H9 (cell line): ENCODE measurements around the gene FOXJ3. TPM values are rescaled to one million over a fixed set of nuclear protein-coding genes. Genes with fewer than 3 reads are reported as not detected.

Source experiments
- DNase-seq: peaks from one replicate; pipeline ENCODE4 v3.0.0-alpha.2; 2017
- H2AFZ ChIP-seq: one replicate; pipeline ENCODE4 v1.6.1; 2013; ENCODE audit warnings: mild to moderate bottlenecking, low read length, control low read depth, moderate library complexity
- H2AK5ac ChIP-seq: 2 replicates; pipeline ENCODE4 v1.6.1; 2013; ENCODE audit warnings: low read length, control low read depth, mixed read lengths; ENCODE audit not compliant: insufficient read length
- H2BK120ac ChIP-seq: one replicate; pipeline ENCODE4 v1.6.1; 2013; ENCODE audit warnings: low read depth, mild to moderate bottlenecking, low read length, control low read depth, inconsistent platforms; ENCODE audit not compliant: poor library complexity, severe bottlenecking
- H2BK12ac ChIP-seq: 2 replicates; pipeline ENCODE4 v1.6.1; 2013; ENCODE audit warnings: low read length, control low read depth, mixed read lengths, low read depth; ENCODE audit not compliant: insufficient read length
- H2BK15ac ChIP-seq: 2 replicates; pipeline ENCODE4 v1.6.1; 2013; ENCODE audit warnings: low read depth, low read length, control low read depth
- H2BK20ac ChIP-seq: one replicate; pipeline ENCODE4 v1.6.1; 2013; ENCODE audit warnings: low read depth, mild to moderate bottlenecking, low read length, control low read depth, inconsistent platforms; ENCODE audit not compliant: poor library complexity, severe bottlenecking
- H2BK5ac ChIP-seq: 2 replicates; pipeline ENCODE4 v1.6.1; 2013; ENCODE audit warnings: low read length, control low read depth, mixed read lengths; ENCODE audit not compliant: insufficient read length
- H3K14ac ChIP-seq: 2 replicates; pipeline ENCODE4 v1.6.1; 2013; ENCODE audit warnings: low read length, control low read depth; ENCODE audit not compliant: insufficient read depth
- H3K18ac ChIP-seq: 2 replicates; pipeline ENCODE4 v1.6.1; 2013; ENCODE audit warnings: low read depth, mild to moderate bottlenecking, mixed read lengths, low read length, control low read depth; ENCODE audit not compliant: insufficient read length
- H3K23ac ChIP-seq: 2 replicates; pipeline ENCODE4 v1.6.1; 2013; ENCODE audit warnings: low read length, control low read depth, mixed read lengths, low read depth; ENCODE audit not compliant: insufficient read length
- H3K23me2 ChIP-seq: 2 replicates; pipeline ENCODE4 v1.6.1; 2013; ENCODE audit warnings: low read depth, mild to moderate bottlenecking, mixed read lengths, low read length, control low read depth; ENCODE audit not compliant: insufficient read length, poor library complexity, severe bottlenecking
- H3K27ac ChIP-seq: 2 replicates; pipeline ENCODE4 v1.5.1; 2013; ENCODE audit warnings: low read length, control low read depth, mixed read lengths, low read depth; ENCODE audit not compliant: insufficient read length
- H3K27me3 ChIP-seq: 2 replicates; pipeline ENCODE4 v1.6.1; 2013; ENCODE audit warnings: low read length, control low read depth, inconsistent platforms; ENCODE audit not compliant: insufficient read depth
- H3K4ac ChIP-seq: 2 replicates; pipeline ENCODE4 v1.6.1; 2013; ENCODE audit warnings: low read depth, mild to moderate bottlenecking, control low read depth, inconsistent platforms, low read length, moderate library complexity
- H3K4me1 ChIP-seq: 2 replicates; pipeline ENCODE4 v1.6.1; 2013; ENCODE audit warnings: low read length, control low read depth, inconsistent platforms; ENCODE audit not compliant: insufficient read depth
- H3K4me2 ChIP-seq: 2 replicates; pipeline ENCODE4 v1.6.1; 2013; ENCODE audit warnings: low read length, control low read depth, mixed read lengths; ENCODE audit not compliant: insufficient read length, insufficient read depth
- H3K56ac ChIP-seq: 2 replicates; pipeline ENCODE4 v1.6.1; 2013; ENCODE audit warnings: low read depth, mild to moderate bottlenecking, mixed read lengths, low read length, control low read depth; ENCODE audit not compliant: insufficient read length
- H3K79me1 ChIP-seq: 2 replicates; pipeline ENCODE4 v1.6.1; 2013; ENCODE audit warnings: low read depth, mild to moderate bottlenecking, moderate library complexity, low read length, control low read depth, inconsistent platforms; ENCODE audit not compliant: insufficient read depth, poor library complexity, severe bottlenecking
- H3K79me2 ChIP-seq: 2 replicates; pipeline ENCODE4 v1.6.1; 2013; ENCODE audit warnings: low read length, control low read depth, inconsistent platforms; ENCODE audit not compliant: insufficient read depth
- H3K9ac ChIP-seq: 2 replicates; pipeline ENCODE4 v1.6.1; 2013; ENCODE audit warnings: low read length, control low read depth, mixed read lengths; ENCODE audit not compliant: insufficient read length; ENCODE audit errors: extremely low read depth
- H3K9me3 ChIP-seq: one replicate; pipeline ENCODE4 v1.6.1; 2013; ENCODE audit warnings: low read depth, low read length, inconsistent platforms; ENCODE audit not compliant: control insufficient read depth
- H3T11ph ChIP-seq: one replicate; pipeline ENCODE4 v1.6.1; 2013; ENCODE audit warnings: mild to moderate bottlenecking, low read length, control low read depth, inconsistent platforms
- H4K20me1 ChIP-seq: one replicate; pipeline ENCODE4 v1.6.1; 2013; ENCODE audit not compliant: control insufficient read depth, insufficient read length, insufficient read depth
- H4K5ac ChIP-seq: 2 replicates; pipeline ENCODE4 v1.6.1; 2013; ENCODE audit warnings: low read depth, mild to moderate bottlenecking, mixed read lengths, low read length, control low read depth; ENCODE audit not compliant: insufficient read length
- H4K8ac ChIP-seq: replicated peaks from 2 replicates; pipeline ENCODE4 v1.6.1; 2013; ENCODE audit warnings: low read length, control low read depth, mixed read lengths, low read depth; ENCODE audit not compliant: insufficient read length
- H4K91ac ChIP-seq: 2 replicates; pipeline ENCODE4 v1.6.1; 2013; ENCODE audit warnings: low read depth, mild to moderate bottlenecking, moderate library complexity, mixed read lengths, low read length, control low read depth; ENCODE audit not compliant: insufficient read length
- H3K27ac Mint-ChIP-seq, 3 experiments: 2 replicates in 2 of 3; 3 replicates in 1 of 3; pipeline ENCODE4 v1.8.0; 2020 to 2021; ENCODE audit warnings: mixed read lengths in 3 of 3, mild to moderate bottlenecking in 1 of 3, moderate library complexity in 1 of 3
- H3K27me3 Mint-ChIP-seq: 2 replicates; pipeline ENCODE4 v1.8.0; 2021; ENCODE audit warnings: low read depth, mild to moderate bottlenecking, moderate library complexity, mixed read lengths
- H3K36me3 Mint-ChIP-seq, 3 experiments: 2 replicates in 2 of 3; 3 replicates in 1 of 3; pipeline ENCODE4 v1.8.0; 2020 to 2021; ENCODE audit warnings: low read depth in 3 of 3, mixed read lengths in 3 of 3; ENCODE audit not compliant: insufficient read depth in 1 of 3
- H3K4me1 Mint-ChIP-seq, 2 experiments: 2 replicates each; pipeline ENCODE4 v1.8.0; 2020; ENCODE audit warnings: mixed read lengths in 2 of 2
- H3K4me3 Mint-ChIP-seq, 2 experiments: 2 replicates in 1 of 2; 3 replicates in 1 of 2; pipeline ENCODE4 v1.8.0; 2020 to 2021; ENCODE audit warnings: mild to moderate bottlenecking in 2 of 2, mixed read lengths in 2 of 2, moderate library complexity in 1 of 2
- H3K9me3 Mint-ChIP-seq, 2 experiments: 2 replicates in 1 of 2; 3 replicates in 1 of 2; pipeline ENCODE4 v1.8.0; 2020; ENCODE audit warnings: mild to moderate bottlenecking in 2 of 2, mixed read lengths in 2 of 2, moderate library complexity in 1 of 2
- total RNA-seq: library from RNA; stranded (reverse); gene quantifications from 2 replicates; pipeline ENCODE4 v1.2.1, GENCODE V29; 2021
- TF ChIP-seq, protein P1 (sequence below): fragments of 200-600 bp; sonication (generic); conservative IDR thresholded peaks from 3 replicates; pipeline ENCODE4 v1.8.0; 2021; ENCODE audit warnings: antibody characterized with exemption, mild to moderate bottlenecking

FOXJ3 gene
- total RNA-seq, 1 experiment from 2014 or later = 49.9 TPM

DNA sequence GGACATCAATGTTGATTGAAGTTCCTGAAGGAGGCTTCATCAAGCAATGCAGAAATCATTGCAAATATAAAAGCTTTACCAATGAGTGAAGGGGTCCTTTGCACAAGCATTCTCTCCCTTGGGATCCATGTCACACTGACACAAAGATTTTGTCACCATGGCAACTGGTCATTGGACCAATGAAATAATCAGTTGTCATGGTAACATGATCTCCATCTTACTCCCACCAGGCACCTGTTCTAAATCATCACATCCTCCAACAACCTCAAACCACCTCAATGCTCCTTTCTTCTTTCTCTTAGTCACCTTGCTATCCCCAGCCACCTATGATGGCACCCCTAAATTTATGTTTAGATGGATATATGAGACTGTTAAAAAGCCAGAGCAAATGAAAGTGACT lies 13.5 kb upstream of the FOXJ3 start:
- Histone ChIP-seq H3K79me2 (no peaks in the 10 kb centered on the region), H3K27me3 (no peaks in the 10 kb centered on the region; the same call in 1 of the 2 replicates), H3K79me1 (no peaks in the 10 kb centered on the region), H3K27ac (no peak overlapping the region), H3K4me2 (no peak overlapping the region), H2BK5ac (no peak overlapping the region), H3K4ac (no peak overlapping the region), H2AFZ (no peak overlapping the region), H2BK12ac (no peak overlapping the region), H3K9me3 (no peaks in the 10 kb centered on the region), H2BK15ac (no peak overlapping the region), H3K56ac (no peak overlapping the region), H3K18ac (no peak overlapping the region), H3K23me2 (no peaks in the 10 kb centered on the region), H4K5ac (no peak overlapping the region), H3T11ph (no peak overlapping the region), H3K9ac (no peak overlapping the region), H4K8ac (no peak overlapping the region), H4K20me1 (no peaks in the 10 kb centered on the region), H4K91ac (no peak overlapping the region), H2BK20ac (no peak overlapping the region), H3K23ac (no peak overlapping the region), H3K14ac (no peak overlapping the region), H2BK120ac (no peak overlapping the region), H2AK5ac (no peak overlapping the region), H3K4me1 (no peaks in the 10 kb centered on the region)
- H3K9me3 Mint-ChIP-seq = no peaks in the 10 kb centered on the region
- no peaks in the 10 kb centered on the region for H3K4me1 Mint-ChIP-seq
- no peak overlapping the region for H3K4me3 Mint-ChIP-seq
- H3K27ac Mint-ChIP-seq = no peak overlapping the region
- H3K27me3 Mint-ChIP-seq = peaks cover 22% of the 10 kb centered on the region
- no peaks in the 10 kb centered on the region for H3K36me3 Mint-ChIP-seq
- no peak for DNase-seq
- TF ChIP-seq, protein P1, sequence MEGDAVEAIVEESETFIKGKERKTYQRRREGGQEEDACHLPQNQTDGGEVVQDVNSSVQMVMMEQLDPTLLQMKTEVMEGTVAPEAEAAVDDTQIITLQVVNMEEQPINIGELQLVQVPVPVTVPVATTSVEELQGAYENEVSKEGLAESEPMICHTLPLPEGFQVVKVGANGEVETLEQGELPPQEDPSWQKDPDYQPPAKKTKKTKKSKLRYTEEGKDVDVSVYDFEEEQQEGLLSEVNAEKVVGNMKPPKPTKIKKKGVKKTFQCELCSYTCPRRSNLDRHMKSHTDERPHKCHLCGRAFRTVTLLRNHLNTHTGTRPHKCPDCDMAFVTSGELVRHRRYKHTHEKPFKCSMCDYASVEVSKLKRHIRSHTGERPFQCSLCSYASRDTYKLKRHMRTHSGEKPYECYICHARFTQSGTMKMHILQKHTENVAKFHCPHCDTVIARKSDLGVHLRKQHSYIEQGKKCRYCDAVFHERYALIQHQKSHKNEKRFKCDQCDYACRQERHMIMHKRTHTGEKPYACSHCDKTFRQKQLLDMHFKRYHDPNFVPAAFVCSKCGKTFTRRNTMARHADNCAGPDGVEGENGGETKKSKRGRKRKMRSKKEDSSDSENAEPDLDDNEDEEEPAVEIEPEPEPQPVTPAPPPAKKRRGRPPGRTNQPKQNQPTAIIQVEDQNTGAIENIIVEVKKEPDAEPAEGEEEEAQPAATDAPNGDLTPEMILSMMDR = no peak
